H9 (cell line): Measurements from ENCODE around the gene ROPN1B. TPM values are rescaled to one million over a fixed set of nuclear protein-coding genes. Genes with fewer than 3 reads are reported as not detected.
A peak's percentile ranks its signal among the peaks of the same experiment; 100 is the strongest.

Source experiments
- DNase-seq: peaks from one replicate; pipeline ENCODE4 v3.0.0-alpha.2; 2017
- H2AFZ ChIP-seq: one replicate; pipeline ENCODE4 v1.6.1; 2013; ENCODE audit warnings: mild to moderate bottlenecking, low read length, control low read depth, moderate library complexity
- H2AK5ac ChIP-seq: 2 replicates; pipeline ENCODE4 v1.6.1; 2013; ENCODE audit warnings: low read length, control low read depth, mixed read lengths; ENCODE audit not compliant: insufficient read length
- H2BK120ac ChIP-seq: one replicate; pipeline ENCODE4 v1.6.1; 2013; ENCODE audit warnings: low read depth, mild to moderate bottlenecking, low read length, control low read depth, inconsistent platforms; ENCODE audit not compliant: poor library complexity, severe bottlenecking
- H2BK12ac ChIP-seq: 2 replicates; pipeline ENCODE4 v1.6.1; 2013; ENCODE audit warnings: low read length, control low read depth, mixed read lengths, low read depth; ENCODE audit not compliant: insufficient read length
- H2BK15ac ChIP-seq: 2 replicates; pipeline ENCODE4 v1.6.1; 2013; ENCODE audit warnings: low read depth, low read length, control low read depth
- H2BK20ac ChIP-seq: one replicate; pipeline ENCODE4 v1.6.1; 2013; ENCODE audit warnings: low read depth, mild to moderate bottlenecking, low read length, control low read depth, inconsistent platforms; ENCODE audit not compliant: poor library complexity, severe bottlenecking
- H2BK5ac ChIP-seq: 2 replicates; pipeline ENCODE4 v1.6.1; 2013; ENCODE audit warnings: low read length, control low read depth, mixed read lengths; ENCODE audit not compliant: insufficient read length
- H3K14ac ChIP-seq: 2 replicates; pipeline ENCODE4 v1.6.1; 2013; ENCODE audit warnings: low read length, control low read depth; ENCODE audit not compliant: insufficient read depth
- H3K18ac ChIP-seq: 2 replicates; pipeline ENCODE4 v1.6.1; 2013; ENCODE audit warnings: low read depth, mild to moderate bottlenecking, mixed read lengths, low read length, control low read depth; ENCODE audit not compliant: insufficient read length
- H3K23ac ChIP-seq: 2 replicates; pipeline ENCODE4 v1.6.1; 2013; ENCODE audit warnings: low read length, control low read depth, mixed read lengths, low read depth; ENCODE audit not compliant: insufficient read length
- H3K23me2 ChIP-seq: 2 replicates; pipeline ENCODE4 v1.6.1; 2013; ENCODE audit warnings: low read depth, mild to moderate bottlenecking, mixed read lengths, low read length, control low read depth; ENCODE audit not compliant: insufficient read length, poor library complexity, severe bottlenecking
- H3K27ac ChIP-seq: 2 replicates; pipeline ENCODE4 v1.5.1; 2013; ENCODE audit warnings: low read length, control low read depth, mixed read lengths, low read depth; ENCODE audit not compliant: insufficient read length
- H3K27me3 ChIP-seq: 2 replicates; pipeline ENCODE4 v1.6.1; 2013; ENCODE audit warnings: low read length, control low read depth, inconsistent platforms; ENCODE audit not compliant: insufficient read depth
- H3K4ac ChIP-seq: 2 replicates; pipeline ENCODE4 v1.6.1; 2013; ENCODE audit warnings: low read depth, mild to moderate bottlenecking, control low read depth, inconsistent platforms, low read length, moderate library complexity
- H3K4me1 ChIP-seq: 2 replicates; pipeline ENCODE4 v1.6.1; 2013; ENCODE audit warnings: low read length, control low read depth, inconsistent platforms; ENCODE audit not compliant: insufficient read depth
- H3K4me2 ChIP-seq: 2 replicates; pipeline ENCODE4 v1.6.1; 2013; ENCODE audit warnings: low read length, control low read depth, mixed read lengths; ENCODE audit not compliant: insufficient read length, insufficient read depth
- H3K56ac ChIP-seq: 2 replicates; pipeline ENCODE4 v1.6.1; 2013; ENCODE audit warnings: low read depth, mild to moderate bottlenecking, mixed read lengths, low read length, control low read depth; ENCODE audit not compliant: insufficient read length
- H3K79me1 ChIP-seq: 2 replicates; pipeline ENCODE4 v1.6.1; 2013; ENCODE audit warnings: low read depth, mild to moderate bottlenecking, moderate library complexity, low read length, control low read depth, inconsistent platforms; ENCODE audit not compliant: insufficient read depth, poor library complexity, severe bottlenecking
- H3K79me2 ChIP-seq: 2 replicates; pipeline ENCODE4 v1.6.1; 2013; ENCODE audit warnings: low read length, control low read depth, inconsistent platforms; ENCODE audit not compliant: insufficient read depth
- H3K9ac ChIP-seq: 2 replicates; pipeline ENCODE4 v1.6.1; 2013; ENCODE audit warnings: low read length, control low read depth, mixed read lengths; ENCODE audit not compliant: insufficient read length; ENCODE audit errors: extremely low read depth
- H3K9me3 ChIP-seq: one replicate; pipeline ENCODE4 v1.6.1; 2013; ENCODE audit warnings: low read depth, low read length, inconsistent platforms; ENCODE audit not compliant: control insufficient read depth
- H3T11ph ChIP-seq: one replicate; pipeline ENCODE4 v1.6.1; 2013; ENCODE audit warnings: mild to moderate bottlenecking, low read length, control low read depth, inconsistent platforms
- H4K20me1 ChIP-seq: one replicate; pipeline ENCODE4 v1.6.1; 2013; ENCODE audit not compliant: control insufficient read depth, insufficient read length, insufficient read depth
- H4K5ac ChIP-seq: 2 replicates; pipeline ENCODE4 v1.6.1; 2013; ENCODE audit warnings: low read depth, mild to moderate bottlenecking, mixed read lengths, low read length, control low read depth; ENCODE audit not compliant: insufficient read length
- H4K8ac ChIP-seq: replicated peaks from 2 replicates; pipeline ENCODE4 v1.6.1; 2013; ENCODE audit warnings: low read length, control low read depth, mixed read lengths, low read depth; ENCODE audit not compliant: insufficient read length
- H4K91ac ChIP-seq: 2 replicates; pipeline ENCODE4 v1.6.1; 2013; ENCODE audit warnings: low read depth, mild to moderate bottlenecking, moderate library complexity, mixed read lengths, low read length, control low read depth; ENCODE audit not compliant: insufficient read length
- H3K27ac Mint-ChIP-seq, 3 experiments: 2 replicates in 2 of 3; 3 replicates in 1 of 3; pipeline ENCODE4 v1.8.0; 2020 to 2021; ENCODE audit warnings: mixed read lengths in 3 of 3, mild to moderate bottlenecking in 1 of 3, moderate library complexity in 1 of 3
- H3K27me3 Mint-ChIP-seq: 2 replicates; pipeline ENCODE4 v1.8.0; 2021; ENCODE audit warnings: low read depth, mild to moderate bottlenecking, moderate library complexity, mixed read lengths
- H3K36me3 Mint-ChIP-seq, 3 experiments: 2 replicates in 2 of 3; 3 replicates in 1 of 3; pipeline ENCODE4 v1.8.0; 2020 to 2021; ENCODE audit warnings: low read depth in 3 of 3, mixed read lengths in 3 of 3; ENCODE audit not compliant: insufficient read depth in 1 of 3
- H3K4me1 Mint-ChIP-seq, 2 experiments: 2 replicates each; pipeline ENCODE4 v1.8.0; 2020; ENCODE audit warnings: mixed read lengths in 2 of 2
- H3K4me3 Mint-ChIP-seq, 2 experiments: 2 replicates in 1 of 2; 3 replicates in 1 of 2; pipeline ENCODE4 v1.8.0; 2020 to 2021; ENCODE audit warnings: mild to moderate bottlenecking in 2 of 2, mixed read lengths in 2 of 2, moderate library complexity in 1 of 2
- H3K9me3 Mint-ChIP-seq, 2 experiments: 2 replicates in 1 of 2; 3 replicates in 1 of 2; pipeline ENCODE4 v1.8.0; 2020; ENCODE audit warnings: mild to moderate bottlenecking in 2 of 2, mixed read lengths in 2 of 2, moderate library complexity in 1 of 2
- CTCF ChIP-seq: fragments of 200-600 bp; sonication (generic); conservative IDR thresholded peaks from 3 replicates; pipeline ENCODE4 v1.8.0; 2021; ENCODE audit warnings: antibody characterized with exemption, mild to moderate bottlenecking
- WGBS: extraction: QIAGEN DNeasy Blood & Tissue Kit; methylation state at CpG from one replicate; pipeline ENCODE4 v1.1.7; 2013; ENCODE audit warnings: missing lambda C conversion rate, low lambda C conversion rate, mixed read lengths; ENCODE audit not compliant: insufficient read length; ENCODE audit errors: extremely low coverage; 5-methylcytosine and 5-hydroxymethylcytosine counted together
- total RNA-seq: library from RNA; stranded (reverse); gene quantifications from 2 replicates; pipeline ENCODE4 v1.2.1, GENCODE V29; 2021

Gene ROPN1B
- total RNA-seq, 1 experiment from 2014 or later: not detected

DNA sequence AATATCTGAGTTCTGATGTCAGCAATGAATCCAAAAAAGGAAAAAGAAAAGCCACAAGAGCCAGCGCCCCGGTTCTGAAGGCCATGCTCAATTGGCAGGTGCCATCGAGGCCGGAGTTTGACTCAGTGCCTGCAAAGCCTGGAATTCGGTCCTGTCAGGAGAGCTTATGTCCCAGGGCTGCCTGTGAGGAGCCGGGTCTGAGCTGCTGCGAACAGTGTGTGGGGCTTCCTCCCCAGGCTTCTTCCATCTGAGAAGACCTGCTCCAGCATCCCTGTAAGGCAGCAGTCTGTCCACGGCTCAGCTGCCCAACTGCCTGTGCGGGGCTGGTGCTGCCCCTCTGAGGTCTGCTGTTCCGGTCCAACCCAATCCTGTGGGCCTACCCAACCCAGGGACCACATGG lies 46.1 kb downstream of the ROPN1B start:
- no peak overlapping the region for H2BK20ac ChIP-seq
- H3K56ac ChIP-seq: no peak overlapping the region
- no peak overlapping the region for H2BK15ac ChIP-seq
- no peak overlapping the region for H3K27ac ChIP-seq
- H3K23ac ChIP-seq: no peak overlapping the region
- no peaks in the 10 kb centered on the region for H3K23me2 ChIP-seq
- H2BK120ac ChIP-seq: no peak overlapping the region
- no peak overlapping the region for H3K27ac Mint-ChIP-seq
- peaks cover 16% of the 10 kb centered on the region in 2 experiments for H3K4me1 Mint-ChIP-seq
- no peaks in the 10 kb centered on the region for H3K79me1 ChIP-seq
- no CpG with 5 or more reads among the region's 10 CpGs for WGBS
- no peaks in the 10 kb centered on the region for H3K9me3 ChIP-seq
- H2BK12ac ChIP-seq: no peak overlapping the region
- no peak overlapping the region for H3K14ac ChIP-seq
- H3K9ac ChIP-seq: no peak overlapping the region
- H3K4ac ChIP-seq: no peak overlapping the region
- H4K20me1 ChIP-seq: no peaks in the 10 kb centered on the region
- no peak overlapping the region for H2AFZ ChIP-seq
- no peak overlapping the region for H2BK5ac ChIP-seq
- peaks cover 0 to 5% of the 10 kb centered on the region in 2 experiments; a peak in 1 of 5 replicates for H3K9me3 Mint-ChIP-seq
- peak; percentile 22 for DNase-seq
- no peaks in the 10 kb centered on the region; the same call in 1 of the 2 replicates for H3K27me3 Mint-ChIP-seq
- H3K79me2 ChIP-seq: no peaks in the 10 kb centered on the region
- no peak overlapping the region for H4K8ac ChIP-seq
- no peak overlapping the region for H3K18ac ChIP-seq
- H4K5ac ChIP-seq: no peak overlapping the region
- H3T11ph ChIP-seq: no peak overlapping the region
- H3K27me3 ChIP-seq: no peaks in the 10 kb centered on the region
- no peak overlapping the region for H4K91ac ChIP-seq
- H3K36me3 Mint-ChIP-seq: peaks cover 0 to 34% (median 32%) of the 10 kb centered on the region in 3 experiments; a peak in 6 of 7 replicates
- no peak for TF ChIP-seq CTCF
- no peak overlapping the region for H2AK5ac ChIP-seq
- no peaks in the 10 kb centered on the region for H3K4me1 ChIP-seq
- no peak overlapping the region for H3K4me2 ChIP-seq
- H3K4me3 Mint-ChIP-seq: no peak overlapping the region
